HG03045 (cell line): ENCODE measurements around the gene FANK1.

Experiments used
- ATAC-seq: cut with Tn5 transposase; IDR thresholded peaks from one replicate; pipeline ENCODE4 v1.9.1; 2021; ENCODE audit warnings: mild to moderate bottlenecking, moderate library complexity; ENCODE audit not compliant: unreplicated experiment

The FANK1 gene, protein sequence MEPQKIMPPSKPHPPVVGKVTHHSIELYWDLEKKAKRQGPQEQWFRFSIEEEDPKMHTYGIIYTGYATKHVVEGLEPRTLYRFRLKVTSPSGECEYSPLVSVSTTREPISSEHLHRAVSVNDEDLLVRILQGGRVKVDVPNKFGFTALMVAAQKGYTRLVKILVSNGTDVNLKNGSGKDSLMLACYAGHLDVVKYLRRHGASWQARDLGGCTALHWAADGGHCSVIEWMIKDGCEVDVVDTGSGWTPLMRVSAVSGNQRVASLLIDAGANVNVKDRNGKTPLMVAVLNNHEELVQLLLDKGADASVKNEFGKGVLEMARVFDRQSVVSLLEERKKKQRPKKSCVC

DNA sequence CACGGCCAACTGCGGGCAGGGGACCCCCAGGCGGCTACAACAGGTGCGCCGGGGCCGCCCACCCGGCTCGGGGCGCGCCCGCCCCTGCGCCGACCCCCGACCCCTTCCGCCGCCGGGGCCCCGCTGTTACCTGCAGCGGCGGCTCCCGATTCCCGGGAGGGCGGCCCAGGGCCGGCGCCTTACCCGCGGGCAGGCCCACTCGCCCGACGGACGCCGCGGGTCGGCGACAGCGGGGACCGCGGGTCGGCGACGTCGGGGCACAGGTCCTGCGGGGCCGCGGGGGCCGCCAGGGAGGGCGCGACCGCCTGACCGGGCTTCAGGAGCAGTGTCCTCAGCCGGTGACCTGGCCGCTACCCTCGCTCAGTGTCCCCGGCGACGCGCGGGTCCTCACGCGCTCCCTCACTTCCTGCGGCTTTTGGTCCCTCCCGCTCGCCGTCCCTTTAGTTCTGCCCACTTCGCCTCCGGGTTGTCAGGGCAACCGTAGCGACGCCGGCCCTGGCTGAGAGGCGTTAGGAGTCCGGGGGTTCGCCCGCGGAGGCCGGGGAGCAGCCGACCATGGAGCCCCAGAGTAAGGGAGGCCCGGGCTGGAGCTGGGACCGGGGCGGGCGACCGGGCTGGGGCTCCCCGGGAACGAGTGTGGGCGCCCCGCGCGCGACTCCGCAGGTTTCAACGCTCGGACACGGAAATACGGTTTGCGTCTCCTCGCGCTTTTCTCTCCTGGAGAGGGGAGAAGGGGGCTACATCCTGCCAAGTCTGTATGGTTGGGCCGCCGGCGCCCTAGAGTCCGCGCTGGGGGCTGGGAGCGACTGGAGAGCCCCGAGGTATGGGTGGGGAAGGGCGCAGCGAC, at the start of gene FANK1:
TSS of gene FANK1 (plus strand) at position 477 of the 847 bp plus-strand sequence. CDS start at position 556, 79 bp downstream.
- ATAC-seq: peak; percentile 89

DNA sequence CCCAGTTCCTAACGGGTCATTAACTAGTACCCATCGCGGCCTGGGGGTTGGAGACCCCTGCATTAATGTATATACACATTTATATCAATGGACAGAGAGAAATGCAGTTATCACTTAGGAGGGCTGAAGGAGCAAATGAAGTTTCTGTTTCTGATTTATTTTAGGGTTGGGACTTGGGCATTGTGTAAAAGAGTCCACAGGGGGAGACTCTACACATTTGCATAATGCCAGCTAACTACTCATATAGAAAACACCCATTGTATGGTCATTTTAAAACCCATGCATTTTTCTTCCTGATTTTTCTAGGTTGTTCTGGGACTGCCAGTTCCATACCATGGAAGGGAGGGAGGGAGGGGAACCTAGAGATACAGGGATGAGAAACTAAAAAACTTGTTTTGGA, 49.5 kb upstream of the FANK1 start:
- ATAC-seq: no peak

DNA sequence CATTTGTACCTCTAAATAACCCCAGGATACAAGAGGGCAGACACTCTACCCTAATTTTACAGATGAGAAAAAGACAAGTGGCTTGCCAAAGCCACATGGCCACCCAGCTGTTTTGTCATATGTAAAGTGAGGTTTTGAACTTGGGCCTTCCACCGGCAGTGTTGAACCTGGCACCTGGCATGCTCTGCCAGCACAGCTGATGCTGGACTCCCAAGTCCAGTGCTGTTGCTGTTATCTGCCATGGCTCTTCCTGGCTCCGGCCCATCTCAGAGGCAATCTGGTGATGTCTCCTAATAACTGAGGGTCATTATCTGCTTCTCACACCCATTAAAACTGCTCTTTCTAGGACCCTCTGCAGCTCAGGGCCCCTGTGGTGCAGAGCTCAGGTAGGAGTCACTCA, 48.0 kb upstream of the FANK1 start:
- ATAC-seq: no peak

DNA sequence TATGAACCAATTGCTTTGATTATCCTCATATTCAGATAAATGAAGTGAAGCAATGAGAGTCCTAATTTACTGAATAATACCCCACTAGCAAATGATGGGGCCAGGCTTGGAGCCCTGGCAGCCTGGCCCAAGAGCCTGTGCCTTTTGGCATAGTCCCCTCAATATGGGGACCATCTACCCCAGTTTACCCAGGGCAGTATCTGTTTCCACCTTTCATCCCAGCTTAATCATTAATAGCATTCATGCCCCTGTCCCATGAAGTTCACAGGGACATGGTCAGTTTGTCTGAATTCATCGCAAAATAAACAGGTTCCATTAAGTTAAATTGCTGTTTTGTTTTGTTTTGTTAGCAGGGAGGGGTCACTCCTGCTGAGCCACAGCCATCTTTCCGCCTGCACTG, 47.5 kb upstream of the FANK1 start:
- no peak for ATAC-seq

DNA sequence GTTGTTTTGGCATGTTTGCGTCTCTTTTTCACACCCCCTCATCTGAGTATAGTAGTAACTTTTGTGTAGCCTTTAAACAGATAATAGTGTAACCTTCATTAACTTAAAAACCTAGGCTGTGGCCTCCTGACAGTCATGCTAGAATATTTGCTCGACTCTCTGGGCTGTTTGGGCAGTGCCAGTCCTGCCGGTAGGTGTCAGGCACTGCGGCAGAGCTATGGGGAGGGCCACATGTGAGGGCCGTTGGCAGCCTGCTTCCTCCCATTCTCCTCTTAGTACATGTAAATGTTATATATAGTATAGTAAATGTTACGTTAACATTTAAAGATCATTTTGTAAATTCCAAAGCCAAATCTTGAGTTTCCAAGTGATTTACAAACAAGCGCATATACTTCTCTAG, 46.9 kb upstream of the FANK1 start:
- no peak for ATAC-seq

DNA sequence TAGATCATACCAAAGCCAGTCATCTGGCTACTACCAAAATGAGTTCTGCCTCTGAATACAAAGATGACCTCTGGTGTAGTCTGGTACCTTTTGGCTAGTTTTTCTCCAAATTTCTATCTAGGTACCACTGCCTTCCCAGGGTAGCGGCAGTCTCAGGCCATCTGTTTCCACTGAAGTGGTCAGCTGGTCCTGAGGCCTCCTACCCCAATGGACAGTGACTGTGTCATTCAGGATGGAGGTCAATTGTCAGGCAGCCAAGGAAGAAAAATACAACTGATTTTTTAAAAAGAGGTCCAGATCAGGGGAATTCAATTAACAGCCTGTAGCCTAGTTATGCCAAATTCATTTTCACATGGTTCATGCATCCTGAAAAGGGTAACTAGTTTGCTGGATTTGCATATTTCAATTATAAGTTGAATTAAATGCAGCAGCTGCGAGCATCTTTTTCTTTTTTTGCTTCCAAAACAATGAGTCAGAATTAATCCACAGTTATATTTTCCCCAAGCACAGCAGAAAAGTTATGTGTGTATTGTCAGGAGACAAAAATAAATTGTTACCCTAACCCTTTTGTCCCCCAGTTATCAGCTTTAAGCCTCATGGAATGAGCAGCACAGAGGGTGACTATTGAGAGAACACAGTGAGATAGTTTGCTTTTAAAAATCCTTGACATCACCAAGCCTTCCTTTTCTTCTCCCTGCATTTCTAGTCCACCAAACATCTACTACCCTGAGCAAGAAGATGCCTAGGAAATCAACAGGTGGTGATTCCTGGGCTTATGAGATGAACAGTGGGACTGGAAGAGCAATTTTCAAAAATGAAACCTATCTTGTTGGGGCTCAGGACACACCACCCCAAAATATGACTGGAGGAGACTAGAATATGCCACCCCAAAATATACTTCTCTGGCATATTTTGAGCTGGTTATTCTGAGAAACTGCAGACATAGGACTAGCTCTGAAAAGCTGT, 45.3 kb upstream of the FANK1 start:
- no peak for ATAC-seq

DNA sequence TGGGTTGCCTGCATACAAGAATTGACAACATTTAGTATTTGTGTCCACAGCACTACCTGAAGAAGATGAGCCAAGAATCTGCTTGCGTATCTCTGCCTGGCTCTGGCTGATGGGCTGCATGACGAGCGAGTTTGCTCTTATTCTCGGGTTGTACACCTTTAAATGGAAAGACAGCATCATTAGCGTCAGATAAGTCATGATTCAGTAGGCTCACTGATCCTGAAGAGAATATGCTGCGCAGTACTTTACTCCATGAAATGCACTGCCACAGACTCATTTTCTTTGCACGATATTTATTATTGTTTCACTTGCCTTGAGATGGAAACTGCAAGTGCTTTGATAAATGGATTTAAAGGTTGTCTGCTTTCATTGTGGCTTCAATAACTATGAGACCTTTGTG, 43.9 kb upstream of the FANK1 start:
- no peak for ATAC-seq

DNA sequence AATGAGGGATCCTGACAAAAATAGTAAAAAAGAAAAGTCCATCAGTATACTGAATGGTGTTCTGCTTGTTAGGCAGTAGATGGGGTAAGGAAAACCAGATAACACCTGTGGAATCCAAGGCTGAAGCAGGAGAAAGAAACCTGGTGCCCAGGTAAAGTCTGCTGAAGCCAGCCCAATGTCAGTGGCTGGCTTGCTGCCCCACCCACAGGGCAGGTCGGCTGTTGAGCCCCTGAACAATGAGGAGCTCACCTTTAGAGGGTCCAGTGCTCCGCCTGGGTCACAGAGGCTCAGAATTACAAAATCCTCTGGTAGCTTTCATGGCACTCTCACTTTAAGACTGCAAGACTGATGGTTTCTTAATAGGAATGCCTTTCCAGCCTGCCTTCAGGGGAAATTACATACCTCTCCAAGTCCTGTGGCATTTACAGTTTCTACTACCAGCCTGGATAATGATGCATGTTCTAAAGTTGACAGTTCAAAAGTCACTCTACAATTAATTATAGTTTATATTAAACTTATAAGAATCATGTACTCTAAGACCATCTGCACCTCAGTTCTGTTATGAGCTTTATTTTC, 39.1 kb upstream of the FANK1 start:
- ATAC-seq: no peak

DNA sequence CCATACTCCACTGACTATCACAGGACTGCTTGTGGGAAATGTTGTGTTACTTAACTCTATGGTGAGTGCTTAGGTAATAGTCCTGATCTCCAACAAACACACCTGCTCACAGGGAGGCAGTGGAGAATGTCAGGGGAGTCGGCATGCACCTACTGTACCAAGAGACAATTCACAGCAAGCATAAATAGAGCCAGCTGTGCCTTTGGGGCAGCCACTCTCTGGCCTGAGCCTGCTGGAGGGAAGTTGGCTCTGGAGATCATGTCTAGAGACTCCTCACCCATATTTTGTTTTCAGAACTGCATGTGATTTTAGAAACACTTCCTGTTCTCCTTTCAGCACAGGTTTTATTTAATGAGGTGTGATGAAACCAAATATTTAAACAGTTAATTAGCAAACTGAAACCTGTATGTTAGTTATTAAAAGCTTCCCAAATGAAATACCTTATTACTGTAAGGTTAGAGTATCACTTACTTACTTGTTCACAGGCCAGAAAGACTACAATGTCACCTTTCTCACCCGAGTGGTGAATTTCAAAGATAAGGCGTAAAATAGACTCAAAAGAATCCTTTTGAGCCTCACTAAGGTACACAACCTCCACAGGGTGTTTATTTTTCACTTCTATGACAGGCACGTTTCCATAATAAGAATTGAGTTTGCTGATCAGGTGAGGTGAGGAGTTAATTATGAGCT, 37.1 kb upstream of the FANK1 start:
- no peak for ATAC-seq

DNA sequence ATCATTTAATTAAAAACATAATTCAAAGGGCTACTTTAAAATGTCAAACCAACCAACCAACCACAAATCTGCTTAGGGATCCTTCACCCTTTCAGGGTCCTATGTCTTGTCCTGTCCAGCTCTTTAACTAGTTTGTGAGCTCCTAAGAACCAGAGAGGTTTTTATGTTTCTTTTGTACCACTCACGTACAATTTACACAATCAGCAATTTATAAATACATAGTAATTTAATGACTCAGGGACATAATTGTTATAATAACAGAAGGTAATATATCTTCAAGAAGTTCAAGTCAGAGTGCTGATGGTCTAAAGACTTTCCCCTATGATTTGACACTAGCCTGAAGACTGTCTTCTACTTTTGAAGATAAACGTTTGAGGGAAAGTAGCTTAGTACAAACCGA, 31.2 kb upstream of the FANK1 start:
- no peak for ATAC-seq

DNA sequence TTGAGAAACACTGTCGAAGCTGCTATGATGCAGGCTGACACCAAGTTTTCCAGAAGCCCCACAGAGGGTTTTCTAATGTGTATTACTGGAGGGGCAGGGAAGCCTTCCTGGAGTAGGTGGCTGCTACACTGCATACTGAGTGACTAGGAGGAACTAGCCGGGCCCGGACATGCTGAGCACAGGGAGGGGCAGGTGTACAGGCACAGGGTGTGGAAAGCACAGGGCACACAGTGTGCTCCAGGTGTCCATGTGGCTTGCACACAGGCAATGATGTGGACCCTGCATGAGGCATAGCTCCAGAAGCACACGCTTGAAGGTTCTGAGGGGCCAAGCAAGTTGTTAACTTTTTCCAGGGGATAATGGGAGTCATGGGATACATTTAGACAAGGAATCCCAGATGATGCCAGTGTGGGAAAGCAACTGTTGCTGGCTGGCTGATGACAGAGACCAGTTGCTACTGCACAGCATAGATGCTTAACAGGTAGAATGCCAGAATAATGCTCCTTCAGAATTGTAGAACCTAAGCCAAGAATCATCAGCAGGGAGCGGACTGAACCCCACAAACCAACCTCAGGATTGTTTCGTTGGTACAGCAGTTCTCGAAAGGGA, 29.8 kb upstream of the FANK1 start:
- no peak for ATAC-seq

DNA sequence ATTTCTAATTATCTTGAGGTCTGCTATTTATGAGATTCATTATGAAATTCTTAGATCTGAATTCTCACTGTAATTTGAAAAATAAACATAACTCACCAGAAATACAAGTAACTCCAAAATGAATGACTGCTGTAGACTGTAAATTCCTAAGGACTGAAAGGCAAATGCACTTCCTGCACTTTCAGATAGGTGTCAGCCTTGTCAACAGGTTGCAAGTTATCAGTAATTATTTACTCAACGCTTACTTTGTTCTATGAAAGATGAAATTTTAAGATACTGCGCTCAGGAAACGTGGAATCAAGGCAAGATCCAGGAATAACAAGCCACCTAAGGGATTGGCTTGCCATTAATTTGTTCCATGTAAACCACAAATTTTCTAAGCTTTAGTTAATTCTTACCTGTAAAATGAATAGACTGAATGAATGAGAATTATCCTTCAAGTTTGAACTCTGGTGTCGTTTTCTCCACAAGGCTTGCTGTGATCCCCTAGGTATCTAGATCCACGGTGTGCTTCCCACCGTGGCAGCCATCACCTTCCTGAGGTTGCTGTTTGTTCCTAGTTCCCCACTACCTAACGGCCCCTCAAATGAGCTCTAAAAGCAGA, 27.9 kb upstream of the FANK1 start:
- ATAC-seq: no peak

DNA sequence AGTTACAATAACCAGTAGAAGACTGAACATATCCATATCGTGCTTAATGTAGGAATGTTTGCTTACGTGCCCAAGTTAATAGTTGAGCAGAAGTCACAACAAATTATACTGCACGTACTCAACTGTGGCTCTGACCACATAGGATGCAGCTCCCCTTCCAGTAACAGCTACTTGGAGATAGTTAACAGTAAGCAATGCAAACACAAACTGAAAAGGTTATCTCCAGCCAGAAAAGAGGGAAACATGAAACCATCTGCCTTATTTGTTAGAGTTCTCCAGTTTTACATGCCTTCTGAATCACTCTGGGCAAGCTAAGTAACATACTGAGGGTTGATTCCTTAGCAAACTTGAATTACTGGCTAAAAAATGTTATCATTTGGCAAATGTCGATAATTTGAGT, 25.0 kb upstream of the FANK1 start:
- ATAC-seq: no peak

DNA sequence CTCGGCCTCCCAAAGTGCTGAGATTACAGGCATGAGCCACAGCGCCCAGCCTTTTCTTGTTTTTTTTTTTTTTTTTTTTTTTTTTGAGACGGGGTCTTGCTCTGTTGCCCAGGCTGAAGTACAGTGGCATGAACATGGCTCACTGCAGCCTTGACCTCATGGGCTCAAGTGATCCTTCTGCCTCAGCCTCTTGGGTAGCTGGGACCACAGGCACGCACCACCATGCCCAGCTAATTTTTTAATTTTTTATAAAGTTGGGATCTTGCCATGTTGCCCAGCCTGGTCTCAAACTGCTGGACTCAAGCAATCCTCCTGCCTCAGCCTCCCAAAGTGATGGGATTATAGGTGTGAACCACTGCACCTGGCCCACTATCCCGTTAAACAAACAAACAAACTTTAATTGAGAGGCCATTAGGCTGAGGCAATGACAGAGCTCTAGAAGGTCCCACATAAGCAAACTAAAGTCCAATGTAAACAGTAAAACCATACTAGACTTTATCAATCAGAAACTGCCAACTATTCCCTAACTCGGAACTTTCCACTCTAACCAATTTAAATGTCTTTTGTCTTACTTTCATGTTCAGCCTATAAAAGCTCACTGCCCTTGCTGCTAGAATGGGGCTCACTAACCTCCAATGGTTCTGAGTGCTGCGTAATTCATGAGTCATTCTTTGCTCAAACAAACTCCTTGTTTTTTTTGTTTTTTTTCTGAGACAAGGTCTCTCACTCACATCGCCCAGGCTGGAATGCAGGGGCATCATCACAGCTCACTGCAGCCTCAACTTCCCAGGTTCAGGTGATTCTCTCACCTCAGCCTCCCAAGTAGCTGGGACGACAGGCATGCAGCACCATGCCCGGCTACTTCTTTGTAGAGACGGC, 17.2 kb upstream of the FANK1 start:
- no peak for ATAC-seq

DNA sequence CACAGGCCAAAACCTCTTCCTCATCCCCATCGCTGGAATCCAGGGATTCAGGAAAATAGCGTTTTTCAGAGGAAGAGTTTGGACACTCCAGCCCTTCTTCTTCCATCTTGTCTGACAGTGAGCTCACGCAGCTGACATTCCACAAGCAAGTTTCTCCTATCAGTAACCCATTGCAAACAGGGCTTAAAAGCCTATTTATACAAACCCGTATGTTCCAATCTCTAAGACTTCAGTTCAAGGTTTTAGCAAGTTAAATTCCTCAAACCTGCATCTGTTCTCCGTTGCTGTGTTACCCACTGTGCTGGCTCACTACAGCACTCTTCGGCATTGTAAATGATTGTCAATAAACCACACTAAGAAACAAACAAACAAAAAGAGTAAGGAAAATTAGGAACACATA, 15.6 kb upstream of the FANK1 start:
- no peak for ATAC-seq

DNA sequence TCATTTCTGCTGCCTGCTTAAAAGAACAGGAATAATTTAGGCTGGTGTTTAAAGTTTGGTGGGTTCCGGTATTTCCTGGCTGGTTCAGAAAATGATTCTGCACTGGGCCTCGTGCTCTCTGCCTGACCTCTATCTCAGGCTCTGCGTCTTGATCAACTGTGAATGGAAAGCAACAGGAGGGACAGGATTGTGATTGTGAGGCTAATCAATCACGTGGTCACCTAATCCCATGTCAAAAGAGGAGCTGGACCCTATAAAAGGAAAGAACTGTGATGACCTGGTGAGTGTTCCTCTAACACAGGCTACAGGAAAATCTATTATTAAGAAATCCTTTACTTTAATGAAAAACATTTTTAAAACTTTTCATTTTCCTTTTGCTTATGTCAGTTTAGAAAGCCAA, 15.2 kb upstream of the FANK1 start, which contains the start of gene DHX32:
TSS of gene DHX32 (minus strand) at position 101 of the 400 bp plus-strand sequence. CDS start 468 bp downstream, outside the sequence.
- no peak for ATAC-seq

DNA sequence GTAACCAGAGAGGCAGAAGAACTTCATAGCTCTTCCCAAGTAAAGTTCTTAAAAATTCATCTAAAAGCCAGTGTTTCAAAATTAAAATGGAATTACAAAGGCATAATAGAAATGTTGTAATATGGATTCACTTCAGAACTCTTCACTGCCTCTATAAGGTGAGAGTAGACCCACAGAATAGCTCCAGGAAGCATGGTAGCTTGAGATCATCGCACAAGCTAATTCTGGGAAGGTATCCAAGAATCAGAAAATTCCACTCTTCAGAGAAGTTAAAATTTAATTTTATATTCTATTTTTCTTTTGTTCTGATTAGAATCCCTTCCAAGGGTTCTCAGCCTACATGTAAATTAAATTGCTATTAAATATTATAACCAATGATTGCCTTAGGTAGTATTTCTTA, 13.8 kb upstream of the FANK1 start:
- no peak for ATAC-seq

DNA sequence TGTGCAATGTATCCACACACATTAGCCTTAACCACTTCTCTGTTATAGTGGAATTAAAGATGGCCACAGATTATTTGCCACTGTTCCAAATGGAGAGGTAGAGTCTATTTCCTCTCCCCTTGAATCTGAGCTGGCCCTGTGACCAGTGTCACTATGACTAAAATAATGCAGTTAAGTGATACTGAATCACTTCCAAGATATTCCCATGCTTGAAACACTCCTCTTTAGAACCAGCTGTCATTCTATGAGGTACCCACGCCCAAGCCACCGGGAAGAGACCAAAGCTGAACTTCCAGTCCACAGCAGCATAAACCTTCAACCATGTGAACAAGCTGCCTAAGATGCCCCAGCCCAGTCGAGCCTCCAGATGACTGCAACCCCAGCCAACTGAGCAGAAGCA, 13.2 kb upstream of the FANK1 start:
- no peak for ATAC-seq
